ENCODE results near the gene ABI2.
"Not testable (repeated sequence)": the region's sequence is repeated elsewhere in the genome, so short reads cannot be mapped to it uniquely, and the experiment has no call there.

ABI2 gene

GRCh38 chr2:203327901-203328759, at the start of gene ABI2:
Gene ABI2, plus strand, starts transcription at chr2:203328394. Its CDS starts 121 bp downstream, at chr2:203328515.
- peak; percentile 80 to 86 for DNase-seq
- TF ChIP-seq GATA1 (IDR thresholded peaks at IDR 0.05; ENCODE audit: low read depth, low read length) = no peak
- TF ChIP-seq POLR2A (IDR thresholded peaks at IDR 0.05; ENCODE audit: low read length) = no peak

- no peak for DNase-seq
- no peak for TF ChIP-seq POLR2A (IDR thresholded peaks at IDR 0.05; ENCODE audit: low read length)
Measured at GRCh38 chr2:203279288-203279687, 48.9 kb upstream of the ABI2 start.

GRCh38 chr2:203280428-203281064, 47.6 kb upstream of the ABI2 start:
- TF ChIP-seq POLR2A (IDR thresholded peaks at IDR 0.05; ENCODE audit: low read length) = no peak
- TF ChIP-seq GATA1 (IDR thresholded peaks at IDR 0.05; ENCODE audit: low read depth, low read length) = no peak
- no peak for DNase-seq

DNA sequence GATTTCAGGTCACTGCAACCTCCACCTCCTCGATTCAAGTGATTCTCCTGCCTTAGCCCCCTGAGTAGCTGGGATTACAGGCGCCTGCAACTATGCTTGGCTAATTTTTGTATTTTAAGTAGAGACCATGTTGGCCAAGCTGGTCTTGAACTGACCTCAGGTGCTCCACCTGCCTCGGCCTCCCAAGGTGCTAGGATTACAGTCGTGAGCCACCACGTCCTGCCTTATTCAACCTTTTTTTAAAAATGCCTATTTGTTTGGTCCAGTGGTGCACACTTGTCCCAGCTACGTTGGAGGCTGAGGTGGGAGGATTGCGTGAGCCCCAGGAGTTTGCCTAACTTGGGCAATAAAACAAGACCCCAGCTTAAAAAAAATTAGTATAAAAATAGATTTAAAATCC, 46.1 kb upstream of the ABI2 start:
- no peak for TF ChIP-seq POLR2A (IDR thresholded peaks at IDR 0.05; ENCODE audit: low read length)
- no peak for TF ChIP-seq GATA1 (IDR thresholded peaks at IDR 0.05; ENCODE audit: low read depth, low read length)
- DNase-seq = no peak

GRCh38 chr2:203286532-203286931, 41.7 kb upstream of the ABI2 start:
- no peak for DNase-seq
- TF ChIP-seq POLR2A (IDR thresholded peaks at IDR 0.05; ENCODE audit: low read length) (no peak), GATA1 (IDR thresholded peaks at IDR 0.05; ENCODE audit: low read depth, low read length) (no peak)

DNA sequence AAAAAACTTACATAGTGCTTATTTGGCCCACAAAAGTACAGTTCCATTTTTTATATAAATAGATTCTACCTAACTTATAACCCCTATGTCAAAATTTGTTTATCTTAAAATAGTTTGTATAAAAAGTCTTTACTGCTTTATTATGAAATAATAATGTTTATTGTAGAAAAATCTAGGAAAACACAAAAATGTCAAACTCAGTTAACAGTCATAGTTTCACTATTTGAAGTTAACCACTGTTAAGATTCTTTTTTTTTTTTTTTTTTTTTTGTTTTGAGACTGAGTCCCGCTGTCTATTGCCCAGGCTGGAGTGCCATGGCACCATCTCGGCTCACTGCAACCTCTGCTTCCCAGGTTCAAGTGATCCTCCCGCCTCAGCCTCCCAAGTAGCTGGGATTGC, 26.5 kb upstream of the ABI2 start:
- TF ChIP-seq GATA1 (IDR thresholded peaks at IDR 0.05; ENCODE audit: low read depth, low read length) (no peak), POLR2A (IDR thresholded peaks at IDR 0.05; ENCODE audit: low read length) (no peak)
- no peak for DNase-seq

DNA sequence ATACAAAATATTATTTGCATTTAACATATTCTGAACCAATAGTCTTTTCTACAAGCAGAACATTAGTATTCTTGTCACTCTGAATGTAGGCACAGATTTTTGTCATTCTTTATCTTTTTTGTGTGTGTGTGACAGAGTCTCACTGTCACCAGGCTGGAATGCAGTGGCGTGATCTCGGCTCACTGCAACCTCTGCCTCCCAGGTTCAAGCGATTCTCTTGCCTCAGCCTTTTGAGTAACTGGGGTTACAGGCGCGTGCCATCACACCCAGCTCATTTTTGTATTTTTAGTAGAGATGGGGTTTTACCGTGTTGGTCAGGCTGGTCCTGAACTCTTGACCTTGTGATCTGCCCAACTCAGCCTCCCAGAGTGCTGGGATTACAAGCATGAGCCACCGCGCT, 25.6 kb upstream of the ABI2 start:
- not testable (repeated sequence) for DNase-seq

DNA sequence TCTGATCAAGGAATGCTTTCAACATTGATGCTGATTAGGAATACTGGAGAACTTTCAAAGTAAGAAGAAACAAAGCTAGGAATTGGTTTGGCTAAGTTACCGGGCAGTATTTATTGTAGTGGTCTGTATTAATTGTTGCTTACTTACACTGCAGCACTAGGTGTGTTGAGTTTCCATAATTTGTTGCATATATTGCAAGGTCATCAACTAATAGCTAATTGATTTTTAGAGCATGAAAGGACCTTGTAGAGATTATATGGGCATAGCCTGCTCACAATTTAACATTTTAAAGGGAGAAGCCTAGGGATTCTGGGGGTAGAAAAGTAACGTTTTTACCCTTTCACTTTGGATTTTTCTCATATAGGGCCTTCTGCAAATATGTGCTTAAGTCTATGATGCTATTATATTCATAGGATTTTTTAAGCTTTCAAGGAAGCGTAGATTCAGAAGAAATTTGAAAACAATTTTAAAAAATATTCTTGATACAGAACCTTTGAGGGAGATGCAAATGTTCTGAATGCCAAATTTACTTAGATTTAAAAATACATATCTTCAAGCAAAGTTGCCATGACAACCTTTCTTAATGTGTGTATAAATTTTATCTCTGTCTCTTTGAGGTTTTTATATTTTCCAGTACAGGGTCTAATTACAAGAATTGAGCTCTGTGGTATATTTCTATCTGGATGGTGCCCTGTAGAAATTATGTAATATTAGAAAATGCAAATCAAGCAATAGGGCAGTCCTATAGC, 17.3 kb upstream of the ABI2 start:
- TF ChIP-seq POLR2A (IDR thresholded peaks at IDR 0.05; ENCODE audit: low read length) = no peak
- TF ChIP-seq GATA1 (IDR thresholded peaks at IDR 0.05; ENCODE audit: low read depth, low read length) = no peak
- DNase-seq = no peak

DNA sequence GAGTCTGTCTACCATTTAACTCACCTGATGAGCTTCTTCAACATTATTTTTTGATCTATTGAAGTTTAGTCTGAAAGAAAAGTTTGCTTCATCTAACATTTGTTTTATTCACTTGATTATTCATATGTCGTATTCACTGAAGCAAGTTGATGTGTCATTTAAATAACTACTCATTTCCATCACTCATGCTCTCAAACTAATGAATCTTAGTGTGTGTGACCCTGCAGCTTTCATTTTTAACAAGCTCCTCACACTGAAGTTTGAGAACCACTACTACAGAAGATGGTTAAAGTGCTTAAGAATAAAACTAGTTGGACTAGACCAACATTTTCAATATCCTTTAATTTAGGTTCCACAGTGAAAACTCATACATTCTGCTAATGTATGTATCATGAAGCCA, 1.8 kb upstream of the ABI2 start:
- DNase-seq = no peak
- no peak for TF ChIP-seq POLR2A (IDR thresholded peaks at IDR 0.05; ENCODE audit: low read length)
- no peak for TF ChIP-seq GATA1 (IDR thresholded peaks at IDR 0.05; ENCODE audit: low read depth, low read length)

DNA sequence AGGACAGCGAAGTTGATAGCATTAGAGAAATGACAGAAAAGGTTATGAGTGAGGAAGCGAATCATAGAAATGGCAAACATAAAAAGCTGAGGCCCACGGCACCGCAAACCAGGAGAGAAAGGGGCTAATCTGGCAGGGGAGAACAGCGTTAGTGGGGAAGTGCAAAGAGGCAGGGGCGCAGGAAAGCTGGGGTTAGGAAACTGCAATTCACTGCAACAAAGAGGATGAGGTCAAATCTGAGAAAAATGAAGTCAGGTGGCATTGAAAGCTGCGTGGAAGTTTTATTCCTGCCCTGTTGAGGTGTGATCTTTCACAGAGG, 653 bp upstream of the ABI2 start:
- peak in 1 of 2 experiments; percentile 59 for DNase-seq
- no peak for TF ChIP-seq POLR2A (IDR thresholded peaks at IDR 0.05; ENCODE audit: low read length)
- no peak for TF ChIP-seq GATA1 (IDR thresholded peaks at IDR 0.05; ENCODE audit: low read depth, low read length)

GRCh38 chr2:203328760-203329540, 756 bp downstream of the ABI2 start:
- no peak for TF ChIP-seq POLR2A (IDR thresholded peaks at IDR 0.05; ENCODE audit: low read length)
- TF ChIP-seq GATA1 (IDR thresholded peaks at IDR 0.05; ENCODE audit: low read depth, low read length) = no peak
- DNase-seq = peak; percentile 63 to 74

GRCh38 chr2:203330434-203330833, 2.2 kb downstream of the ABI2 start:
- peak in 1 of 2 experiments; percentile 30 for DNase-seq

DNA sequence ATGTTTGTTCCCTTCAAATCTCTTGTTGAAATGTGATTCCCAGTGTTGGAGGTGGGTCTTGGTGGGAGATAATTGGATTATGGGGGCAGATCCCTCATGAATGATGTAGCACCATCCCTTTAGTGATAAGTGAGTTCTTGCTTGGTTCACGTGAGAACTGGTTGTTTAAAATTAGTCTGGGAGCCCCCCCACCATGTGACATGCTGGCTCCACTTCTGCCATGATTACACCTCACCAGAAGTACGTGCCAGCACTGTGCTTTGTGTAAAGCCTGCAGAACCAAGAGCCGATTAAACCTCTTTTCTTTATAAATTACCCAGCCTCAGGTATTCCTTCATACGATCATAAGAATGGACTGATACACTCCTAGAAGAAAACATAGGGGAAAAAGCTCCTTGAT, 10.1 kb downstream of the ABI2 start:
- TF ChIP-seq GATA1 (IDR thresholded peaks at IDR 0.05; ENCODE audit: low read depth, low read length) (no peak), POLR2A (IDR thresholded peaks at IDR 0.05; ENCODE audit: low read length) (no peak)
- DNase-seq = no peak

More at GRCh38 chr2:203330434-203330833, 2.2 kb downstream of the ABI2 start:
- TF ChIP-seq GATA1 (IDR thresholded peaks at IDR 0.05; ENCODE audit: low read depth, low read length) (no peak), POLR2A (IDR thresholded peaks at IDR 0.05; ENCODE audit: low read length) (no peak)

Data from erythroblast (primary cell).